ENCODE results near the gene ANGEL1. TPM values are rescaled to one million over a fixed set of nuclear protein-coding genes. Genes with fewer than 3 reads are reported as not detected.
A peak's percentile ranks its signal among the peaks of the same experiment; 100 is the strongest.

Gene ANGEL1
- total and polyA plus RNA-seq, 9 of the 15 experiments (the other 6 are each of a cell fraction or from before 2014, with no cell fraction given) = 2.1 to 22.2 (median 7.3) TPM

DNA sequence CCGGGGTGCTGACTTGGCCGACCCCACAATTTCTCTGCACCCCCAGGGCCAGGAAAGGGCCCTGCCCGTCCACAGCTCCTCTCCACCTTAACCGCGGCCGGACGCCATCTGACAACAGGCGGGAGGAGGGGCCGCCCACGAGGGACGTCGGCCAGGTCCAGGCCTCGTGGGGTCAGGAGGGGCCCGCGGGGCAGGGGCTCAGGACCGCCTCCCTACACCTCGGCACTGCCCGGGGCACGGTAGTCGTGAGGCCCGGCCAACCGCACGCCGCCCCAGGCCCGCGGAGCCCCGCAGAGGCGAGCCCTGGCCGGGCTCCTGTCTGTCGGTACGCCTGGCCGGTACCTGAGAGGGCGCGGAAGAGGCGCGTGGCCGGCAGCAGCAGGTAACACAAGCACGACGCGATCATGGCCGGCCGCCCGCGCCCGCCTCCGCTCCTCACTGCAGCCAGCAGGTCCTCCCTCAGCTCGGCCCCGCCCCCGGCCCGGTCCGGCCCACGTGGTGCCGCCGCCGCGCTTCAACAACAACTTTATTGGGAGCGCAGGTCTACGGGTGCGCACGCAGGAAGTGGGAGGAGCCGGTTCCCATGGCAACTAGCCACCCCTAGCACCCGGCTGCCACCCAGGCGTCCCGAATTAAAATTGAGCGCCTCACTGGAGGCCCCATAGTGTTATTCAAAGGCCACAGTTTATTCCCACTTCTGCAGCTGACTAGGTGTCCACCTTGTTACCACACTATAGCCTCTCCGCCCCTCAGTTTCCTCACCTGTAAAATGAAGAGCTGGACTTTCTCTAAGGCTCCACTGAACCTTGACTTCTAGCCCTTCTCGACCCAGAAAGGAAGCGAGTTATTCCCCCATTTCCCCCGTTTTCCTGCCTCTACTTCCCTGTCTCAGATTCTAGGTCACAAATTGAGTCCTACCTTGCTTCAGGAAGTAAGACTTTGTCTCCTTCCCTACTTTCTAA is at the start of gene ANGEL1 (continued):
- TF ChIP-seq, protein P1, sequence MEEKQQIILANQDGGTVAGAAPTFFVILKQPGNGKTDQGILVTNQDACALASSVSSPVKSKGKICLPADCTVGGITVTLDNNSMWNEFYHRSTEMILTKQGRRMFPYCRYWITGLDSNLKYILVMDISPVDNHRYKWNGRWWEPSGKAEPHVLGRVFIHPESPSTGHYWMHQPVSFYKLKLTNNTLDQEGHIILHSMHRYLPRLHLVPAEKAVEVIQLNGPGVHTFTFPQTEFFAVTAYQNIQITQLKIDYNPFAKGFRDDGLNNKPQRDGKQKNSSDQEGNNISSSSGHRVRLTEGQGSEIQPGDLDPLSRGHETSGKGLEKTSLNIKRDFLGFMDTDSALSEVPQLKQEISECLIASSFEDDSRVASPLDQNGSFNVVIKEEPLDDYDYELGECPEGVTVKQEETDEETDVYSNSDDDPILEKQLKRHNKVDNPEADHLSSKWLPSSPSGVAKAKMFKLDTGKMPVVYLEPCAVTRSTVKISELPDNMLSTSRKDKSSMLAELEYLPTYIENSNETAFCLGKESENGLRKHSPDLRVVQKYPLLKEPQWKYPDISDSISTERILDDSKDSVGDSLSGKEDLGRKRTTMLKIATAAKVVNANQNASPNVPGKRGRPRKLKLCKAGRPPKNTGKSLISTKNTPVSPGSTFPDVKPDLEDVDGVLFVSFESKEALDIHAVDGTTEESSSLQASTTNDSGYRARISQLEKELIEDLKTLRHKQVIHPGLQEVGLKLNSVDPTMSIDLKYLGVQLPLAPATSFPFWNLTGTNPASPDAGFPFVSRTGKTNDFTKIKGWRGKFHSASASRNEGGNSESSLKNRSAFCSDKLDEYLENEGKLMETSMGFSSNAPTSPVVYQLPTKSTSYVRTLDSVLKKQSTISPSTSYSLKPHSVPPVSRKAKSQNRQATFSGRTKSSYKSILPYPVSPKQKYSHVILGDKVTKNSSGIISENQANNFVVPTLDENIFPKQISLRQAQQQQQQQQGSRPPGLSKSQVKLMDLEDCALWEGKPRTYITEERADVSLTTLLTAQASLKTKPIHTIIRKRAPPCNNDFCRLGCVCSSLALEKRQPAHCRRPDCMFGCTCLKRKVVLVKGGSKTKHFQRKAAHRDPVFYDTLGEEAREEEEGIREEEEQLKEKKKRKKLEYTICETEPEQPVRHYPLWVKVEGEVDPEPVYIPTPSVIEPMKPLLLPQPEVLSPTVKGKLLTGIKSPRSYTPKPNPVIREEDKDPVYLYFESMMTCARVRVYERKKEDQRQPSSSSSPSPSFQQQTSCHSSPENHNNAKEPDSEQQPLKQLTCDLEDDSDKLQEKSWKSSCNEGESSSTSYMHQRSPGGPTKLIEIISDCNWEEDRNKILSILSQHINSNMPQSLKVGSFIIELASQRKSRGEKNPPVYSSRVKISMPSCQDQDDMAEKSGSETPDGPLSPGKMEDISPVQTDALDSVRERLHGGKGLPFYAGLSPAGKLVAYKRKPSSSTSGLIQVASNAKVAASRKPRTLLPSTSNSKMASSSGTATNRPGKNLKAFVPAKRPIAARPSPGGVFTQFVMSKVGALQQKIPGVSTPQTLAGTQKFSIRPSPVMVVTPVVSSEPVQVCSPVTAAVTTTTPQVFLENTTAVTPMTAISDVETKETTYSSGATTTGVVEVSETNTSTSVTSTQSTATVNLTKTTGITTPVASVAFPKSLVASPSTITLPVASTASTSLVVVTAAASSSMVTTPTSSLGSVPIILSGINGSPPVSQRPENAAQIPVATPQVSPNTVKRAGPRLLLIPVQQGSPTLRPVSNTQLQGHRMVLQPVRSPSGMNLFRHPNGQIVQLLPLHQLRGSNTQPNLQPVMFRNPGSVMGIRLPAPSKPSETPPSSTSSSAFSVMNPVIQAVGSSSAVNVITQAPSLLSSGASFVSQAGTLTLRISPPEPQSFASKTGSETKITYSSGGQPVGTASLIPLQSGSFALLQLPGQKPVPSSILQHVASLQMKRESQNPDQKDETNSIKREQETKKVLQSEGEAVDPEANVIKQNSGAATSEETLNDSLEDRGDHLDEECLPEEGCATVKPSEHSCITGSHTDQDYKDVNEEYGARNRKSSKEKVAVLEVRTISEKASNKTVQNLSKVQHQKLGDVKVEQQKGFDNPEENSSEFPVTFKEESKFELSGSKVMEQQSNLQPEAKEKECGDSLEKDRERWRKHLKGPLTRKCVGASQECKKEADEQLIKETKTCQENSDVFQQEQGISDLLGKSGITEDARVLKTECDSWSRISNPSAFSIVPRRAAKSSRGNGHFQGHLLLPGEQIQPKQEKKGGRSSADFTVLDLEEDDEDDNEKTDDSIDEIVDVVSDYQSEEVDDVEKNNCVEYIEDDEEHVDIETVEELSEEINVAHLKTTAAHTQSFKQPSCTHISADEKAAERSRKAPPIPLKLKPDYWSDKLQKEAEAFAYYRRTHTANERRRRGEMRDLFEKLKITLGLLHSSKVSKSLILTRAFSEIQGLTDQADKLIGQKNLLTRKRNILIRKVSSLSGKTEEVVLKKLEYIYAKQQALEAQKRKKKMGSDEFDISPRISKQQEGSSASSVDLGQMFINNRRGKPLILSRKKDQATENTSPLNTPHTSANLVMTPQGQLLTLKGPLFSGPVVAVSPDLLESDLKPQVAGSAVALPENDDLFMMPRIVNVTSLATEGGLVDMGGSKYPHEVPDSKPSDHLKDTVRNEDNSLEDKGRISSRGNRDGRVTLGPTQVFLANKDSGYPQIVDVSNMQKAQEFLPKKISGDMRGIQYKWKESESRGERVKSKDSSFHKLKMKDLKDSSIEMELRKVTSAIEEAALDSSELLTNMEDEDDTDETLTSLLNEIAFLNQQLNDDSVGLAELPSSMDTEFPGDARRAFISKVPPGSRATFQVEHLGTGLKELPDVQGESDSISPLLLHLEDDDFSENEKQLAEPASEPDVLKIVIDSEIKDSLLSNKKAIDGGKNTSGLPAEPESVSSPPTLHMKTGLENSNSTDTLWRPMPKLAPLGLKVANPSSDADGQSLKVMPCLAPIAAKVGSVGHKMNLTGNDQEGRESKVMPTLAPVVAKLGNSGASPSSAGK (IDR thresholded peaks at IDR 0.05) = peak; percentile 45
- TF ChIP-seq, protein P2, sequence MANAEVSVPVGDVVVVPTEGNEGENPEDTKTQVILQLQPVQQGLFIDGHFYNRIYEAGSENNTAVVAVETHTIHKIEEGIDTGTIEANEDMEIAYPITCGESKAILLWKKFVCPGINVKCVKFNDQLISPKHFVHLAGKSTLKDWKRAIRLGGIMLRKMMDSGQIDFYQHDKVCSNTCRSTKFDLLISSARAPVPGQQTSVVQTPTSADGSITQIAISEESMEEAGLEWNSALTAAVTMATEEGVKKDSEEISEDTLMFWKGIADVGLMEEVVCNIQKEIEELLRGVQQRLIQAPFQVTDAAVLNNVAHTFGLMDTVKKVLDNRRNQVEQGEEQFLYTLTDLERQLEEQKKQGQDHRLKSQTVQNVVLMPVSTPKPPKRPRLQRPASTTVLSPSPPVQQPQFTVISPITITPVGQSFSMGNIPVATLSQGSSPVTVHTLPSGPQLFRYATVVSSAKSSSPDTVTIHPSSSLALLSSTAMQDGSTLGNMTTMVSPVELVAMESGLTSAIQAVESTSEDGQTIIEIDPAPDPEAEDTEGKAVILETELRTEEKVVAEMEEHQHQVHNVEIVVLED (CRISPR knock-in tag; IDR thresholded peaks at IDR 0.05) = peak; percentile 88
- TF ChIP-seq STAT5A (IDR thresholded peaks at IDR 0.05; ENCODE audit: borderline replicate concordance, low read length) (peak; percentile 27; the same call in 1 of the 2 replicates), MXD1 (CRISPR knock-in tag; IDR thresholded peaks at IDR 0.05; ENCODE audit: borderline replicate concordance, poor library complexity, severe bottlenecking) (peak; percentile 90), MXI1 (IDR thresholded peaks at IDR 0.05; ENCODE audit: low read depth, low read length) (peak; percentile 94), E2F4 (CRISPR knock-in tag; IDR thresholded peaks at IDR 0.05; ENCODE audit: low read depth) (no peak), CBX3 (IDR thresholded peaks at IDR 0.05; ENCODE audit: borderline replicate concordance in 1 of 2, low read length in 2 of 2) (no peak), GABPB1 (CRISPR knock-in tag; IDR thresholded peaks at IDR 0.05) (peak; percentile 77; the same call in 1 of the 2 replicates), SAFB2 (IDR thresholded peaks at IDR 0.05; ENCODE audit: borderline replicate concordance, low read depth, low read length, severe bottlenecking) (no peak)

Measured in K562 (cell line).